Pons (tissue), 1 donor: ENCODE data around the gene CBARP.

ENCODE experiments used
- DNase-seq: peaks from one replicate; pipeline ENCODE4 v3.0.0-alpha.2; 2016; ENCODE audit warnings: low spot score

CBARP gene

DNA sequence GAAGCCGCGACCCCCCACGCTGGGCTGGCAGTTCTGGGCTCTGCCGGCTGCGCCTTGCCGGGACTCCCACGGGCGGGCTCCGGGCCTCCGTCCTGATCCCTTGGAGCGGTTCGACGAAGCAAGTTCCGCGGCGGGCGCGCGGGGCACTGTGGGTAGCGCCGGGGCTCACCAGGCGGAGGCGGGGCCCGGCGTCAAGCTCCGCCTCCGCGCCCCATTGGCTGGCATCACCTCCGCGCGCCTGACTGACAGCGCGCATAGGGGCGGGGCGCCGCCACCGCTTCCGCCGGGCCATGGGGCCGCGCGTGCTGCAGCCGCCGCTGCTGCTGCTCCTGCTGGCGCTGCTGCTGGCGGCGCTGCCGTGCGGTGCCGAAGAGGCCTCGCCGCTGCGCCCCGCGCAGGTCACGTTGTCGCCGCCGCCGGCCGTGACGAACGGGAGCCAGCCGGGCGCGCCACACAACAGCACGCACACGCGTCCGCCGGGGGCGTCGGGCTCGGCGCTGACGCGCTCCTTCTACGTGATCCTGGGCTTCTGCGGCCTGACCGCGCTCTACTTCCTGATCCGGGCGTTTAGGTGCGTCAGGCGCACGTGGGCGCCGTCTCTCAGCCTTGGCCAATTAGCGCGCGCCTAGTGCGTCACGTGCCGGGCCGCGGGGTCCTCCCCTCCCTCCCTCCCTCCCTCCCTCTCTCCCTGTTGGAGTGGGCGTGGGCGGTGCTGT lies 37.6 kb upstream of the CBARP start, which contains the start of gene FAM174C:
Gene FAM174C, plus strand, starts transcription at position 271 of the 716 bp plus-strand sequence. Its CDS starts 20 bp downstream, at position 291.
- peak; percentile 90 for DNase-seq

DNA sequence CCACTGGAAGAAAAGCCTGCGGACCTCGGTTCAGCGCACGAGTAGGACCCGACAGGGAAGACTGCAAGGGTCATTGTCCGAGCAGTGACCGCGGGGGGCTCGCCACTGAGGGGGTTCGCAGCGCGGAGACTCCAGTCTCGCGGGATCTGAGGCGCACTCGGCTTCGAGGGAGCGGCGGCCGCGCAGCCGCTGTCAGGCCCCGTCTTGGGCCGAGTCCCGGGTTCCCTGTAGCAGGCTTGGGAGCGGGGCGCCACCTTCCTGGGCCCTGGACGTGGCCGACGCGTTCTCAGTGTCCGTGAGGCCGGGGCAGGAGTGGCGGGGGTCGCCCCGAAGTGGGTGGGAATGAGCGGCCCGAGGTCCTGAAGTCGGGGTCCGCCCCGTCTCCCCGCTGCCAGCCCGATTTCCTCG lies 37.1 kb upstream of the CBARP start:
- DNase-seq: peak; percentile 23

DNA sequence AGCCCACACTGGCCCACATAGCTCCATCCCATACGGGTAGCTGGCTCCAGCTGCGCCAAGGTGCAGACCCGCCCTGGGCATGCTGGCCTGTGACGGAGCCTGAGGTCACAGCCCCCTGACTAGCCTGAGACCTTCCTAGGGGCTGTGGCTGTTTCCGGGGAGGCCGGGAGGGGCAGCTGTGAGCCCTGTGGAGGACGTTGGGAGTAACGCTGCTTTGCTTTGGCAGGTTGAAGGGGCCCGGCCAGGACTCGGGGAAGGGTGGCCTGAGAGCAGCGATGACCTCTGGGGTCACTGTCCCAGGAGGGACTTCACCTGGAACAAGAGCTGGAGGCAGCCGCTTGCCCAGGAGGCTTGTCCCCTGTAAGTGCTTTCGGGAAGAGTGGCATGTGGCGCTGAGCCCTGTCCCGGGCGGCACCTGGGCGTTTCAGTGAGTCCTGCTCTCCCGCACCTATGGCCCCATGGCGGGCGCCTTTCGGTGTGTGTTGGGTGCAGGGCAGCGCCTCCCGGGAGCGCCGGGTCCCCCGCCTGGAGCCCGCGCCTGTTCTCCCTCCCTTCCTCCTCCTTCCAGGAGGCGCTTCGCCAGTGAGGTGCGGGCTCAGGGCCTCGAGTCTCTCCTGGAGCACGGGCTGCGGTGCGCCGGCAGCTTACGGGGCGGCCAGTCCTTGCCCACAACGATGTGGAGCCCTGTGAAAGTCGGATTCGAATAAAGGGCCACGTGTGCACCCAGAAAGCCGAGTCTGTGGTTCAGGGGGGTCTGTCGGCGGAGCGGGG lies 36.5 kb upstream of the CBARP start:
- DNase-seq: no peak

DNA sequence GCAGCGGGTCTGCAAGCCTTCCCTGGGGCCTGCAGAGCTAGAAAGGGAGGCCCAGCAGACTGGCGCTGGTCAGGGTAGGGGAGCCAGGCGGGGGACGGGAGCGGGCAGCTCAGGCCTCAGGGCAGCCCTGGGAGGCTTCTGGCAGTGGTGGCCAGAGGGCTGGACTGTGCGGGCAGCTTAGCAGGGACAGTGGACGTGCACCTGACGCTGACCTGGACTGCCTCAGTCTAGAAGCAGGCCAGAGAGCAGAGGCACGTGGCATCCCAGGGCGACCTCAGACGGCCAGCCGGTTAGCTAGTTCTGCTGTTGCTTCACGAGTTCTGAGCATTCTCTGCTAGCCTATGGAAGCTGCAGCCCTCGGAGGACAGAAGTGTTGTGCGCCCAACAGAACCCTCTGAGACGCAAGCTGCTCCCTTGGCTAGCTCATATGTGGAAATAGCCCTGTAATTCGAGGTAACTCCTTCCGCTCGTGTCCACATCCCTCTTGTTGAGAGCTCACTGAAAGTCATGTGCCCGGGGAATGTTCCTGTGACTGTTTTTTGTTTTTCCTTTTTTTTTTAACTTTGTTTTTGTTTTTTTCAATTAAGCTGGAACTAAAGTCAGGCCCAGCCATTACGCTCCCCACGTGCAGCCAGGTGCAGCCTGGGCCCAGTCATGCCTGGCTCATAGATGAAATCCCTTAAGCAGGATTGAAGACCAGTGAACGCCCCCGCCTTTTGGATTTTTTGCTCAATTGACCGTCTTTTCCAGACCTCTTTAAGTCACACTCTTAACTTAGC lies 35.6 kb upstream of the CBARP start:
- DNase-seq: no peak

DNA sequence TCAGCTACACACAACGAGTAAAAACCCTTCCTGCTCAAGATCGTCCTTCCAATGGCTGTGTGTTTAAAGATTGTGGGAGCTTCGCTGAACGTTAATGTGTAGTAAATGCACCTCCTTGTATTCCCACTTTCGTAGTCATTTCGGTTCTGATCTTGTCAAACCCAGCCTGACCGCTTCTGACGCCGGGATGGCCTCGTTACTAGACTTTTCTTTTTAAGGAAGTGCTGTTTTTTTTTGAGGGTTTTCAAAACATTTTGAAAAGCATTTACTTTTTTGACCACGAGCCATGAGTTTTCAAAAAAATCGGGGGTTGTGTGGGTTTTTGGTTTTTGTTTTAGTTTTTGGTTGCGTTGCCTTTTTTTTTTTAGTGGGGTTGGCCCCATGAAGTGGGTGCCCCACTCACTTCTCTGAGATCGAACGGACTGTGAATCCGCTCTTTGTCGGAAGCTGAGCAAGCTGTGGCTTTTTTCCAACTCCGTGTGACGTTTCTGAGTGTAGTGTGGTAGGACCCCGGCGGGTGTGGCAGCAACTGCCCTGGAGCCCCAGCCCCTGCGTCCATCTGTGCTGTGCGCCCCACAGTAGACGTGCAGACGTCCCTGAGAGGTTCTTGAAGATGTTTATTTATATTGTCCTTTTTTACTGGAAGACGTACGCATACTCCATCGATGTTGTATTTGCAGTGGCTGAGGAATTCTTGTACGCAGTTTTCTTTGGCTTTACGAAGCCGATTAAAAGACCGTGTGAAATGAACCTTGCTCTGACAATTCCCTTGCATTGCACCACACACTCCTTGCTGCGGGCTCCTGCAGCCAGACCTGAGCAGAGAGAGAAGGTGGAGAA lies 34.8 kb upstream of the CBARP start:
- DNase-seq: peak; percentile 68

DNA sequence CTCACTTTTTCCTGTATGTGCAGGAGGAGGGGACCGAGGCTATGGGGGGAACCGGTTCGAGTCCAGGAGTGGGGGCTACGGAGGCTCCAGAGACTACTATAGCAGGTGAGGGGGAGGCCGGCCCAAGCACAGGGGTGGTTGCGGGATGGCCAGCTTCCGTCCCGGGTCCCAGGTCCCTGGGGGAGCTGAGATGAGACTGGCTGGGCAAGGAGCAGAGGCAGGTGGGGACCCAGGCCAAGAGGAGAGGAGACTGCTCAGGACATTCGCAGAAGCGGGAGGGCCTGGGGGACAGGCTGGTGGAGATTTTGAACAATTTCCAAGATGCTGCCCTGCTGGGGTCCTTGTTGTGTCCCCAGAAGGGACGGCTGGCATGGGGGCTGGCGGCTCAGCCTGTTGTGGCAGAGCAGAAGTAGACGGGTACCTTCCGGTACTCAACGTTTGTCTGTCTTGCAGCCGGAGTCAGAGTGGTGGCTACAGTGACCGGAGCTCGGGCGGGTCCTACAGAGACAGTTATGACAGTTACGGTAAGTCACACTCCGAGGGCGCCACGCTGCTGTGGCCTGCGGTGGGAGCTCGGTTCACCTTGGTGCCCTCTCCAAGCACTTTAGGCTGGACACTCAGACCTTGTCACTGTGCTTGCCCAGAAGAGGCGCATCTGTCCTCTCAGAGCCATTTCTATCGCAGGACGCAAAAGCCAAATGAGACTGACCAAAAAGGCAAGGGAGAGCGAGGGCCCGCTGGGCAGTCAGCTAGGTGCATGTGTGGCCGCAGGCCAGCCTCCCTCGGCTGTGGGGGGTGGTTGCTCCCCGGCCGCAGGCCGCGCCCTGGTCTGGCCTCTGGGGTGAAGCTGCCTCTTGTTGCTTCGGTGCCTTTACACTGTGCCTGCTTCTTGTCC lies 34.0 kb upstream of the CBARP start:
- no peak for DNase-seq

DNA sequence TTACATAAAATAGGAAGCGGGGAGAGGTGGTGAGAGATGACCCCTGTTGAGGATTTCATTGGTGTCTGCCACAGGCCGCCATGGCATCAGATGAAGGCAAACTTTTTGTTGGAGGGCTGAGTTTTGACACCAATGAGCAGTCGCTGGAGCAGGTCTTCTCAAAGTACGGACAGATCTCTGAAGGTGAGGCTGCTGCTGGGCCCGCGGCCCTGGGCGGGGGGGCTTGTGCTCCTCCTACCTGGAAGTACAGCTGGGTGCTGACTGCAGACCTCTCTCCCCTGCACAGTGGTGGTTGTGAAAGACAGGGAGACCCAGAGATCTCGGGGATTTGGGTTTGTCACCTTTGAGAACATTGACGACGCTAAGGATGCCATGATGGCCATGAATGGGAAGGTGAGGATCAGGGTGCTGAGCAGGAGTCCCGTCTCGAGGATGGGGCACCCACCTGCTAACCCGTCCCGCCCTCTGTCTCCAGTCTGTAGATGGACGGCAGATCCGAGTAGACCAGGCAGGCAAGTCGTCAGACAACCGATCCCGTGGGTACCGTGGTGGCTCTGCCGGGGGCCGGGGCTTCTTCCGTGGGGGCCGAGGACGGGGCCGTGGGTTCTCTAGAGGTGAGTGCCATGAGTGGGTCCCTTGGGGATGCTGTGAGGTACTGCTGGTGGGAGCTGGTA lies 33.2 kb upstream of the CBARP start:
- DNase-seq: no peak

DNA sequence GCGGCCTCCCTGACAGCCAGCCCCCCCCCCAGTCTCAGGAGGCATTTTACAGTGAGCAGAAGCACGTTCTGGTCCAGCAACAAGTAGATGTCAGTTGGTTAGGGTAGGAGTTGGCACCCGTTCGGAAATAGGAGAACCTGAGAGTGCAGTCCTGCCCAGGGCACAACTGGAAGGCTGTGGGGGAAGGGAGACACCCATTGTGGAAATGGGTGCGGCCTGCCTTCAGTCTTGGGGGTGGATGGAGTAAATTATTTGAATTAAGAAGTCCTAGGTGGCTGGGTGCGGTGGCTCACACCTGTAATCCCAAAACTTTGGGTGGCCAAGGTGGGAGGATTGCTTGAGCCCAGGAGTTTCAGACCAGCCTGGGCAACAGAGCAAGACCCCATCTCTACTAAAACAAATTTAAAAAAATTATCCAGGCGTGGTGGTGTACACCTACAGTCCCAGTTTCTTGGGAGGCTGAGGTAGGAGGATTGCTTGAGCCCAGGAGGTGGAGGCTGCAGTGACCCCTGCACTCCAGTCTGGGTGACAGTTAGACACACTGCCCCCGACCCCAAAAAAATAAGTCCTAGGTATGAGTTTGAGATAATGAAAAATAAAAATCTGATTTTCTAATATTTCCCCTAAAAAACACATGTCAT lies 32.5 kb upstream of the CBARP start:
- no peak for DNase-seq

DNA sequence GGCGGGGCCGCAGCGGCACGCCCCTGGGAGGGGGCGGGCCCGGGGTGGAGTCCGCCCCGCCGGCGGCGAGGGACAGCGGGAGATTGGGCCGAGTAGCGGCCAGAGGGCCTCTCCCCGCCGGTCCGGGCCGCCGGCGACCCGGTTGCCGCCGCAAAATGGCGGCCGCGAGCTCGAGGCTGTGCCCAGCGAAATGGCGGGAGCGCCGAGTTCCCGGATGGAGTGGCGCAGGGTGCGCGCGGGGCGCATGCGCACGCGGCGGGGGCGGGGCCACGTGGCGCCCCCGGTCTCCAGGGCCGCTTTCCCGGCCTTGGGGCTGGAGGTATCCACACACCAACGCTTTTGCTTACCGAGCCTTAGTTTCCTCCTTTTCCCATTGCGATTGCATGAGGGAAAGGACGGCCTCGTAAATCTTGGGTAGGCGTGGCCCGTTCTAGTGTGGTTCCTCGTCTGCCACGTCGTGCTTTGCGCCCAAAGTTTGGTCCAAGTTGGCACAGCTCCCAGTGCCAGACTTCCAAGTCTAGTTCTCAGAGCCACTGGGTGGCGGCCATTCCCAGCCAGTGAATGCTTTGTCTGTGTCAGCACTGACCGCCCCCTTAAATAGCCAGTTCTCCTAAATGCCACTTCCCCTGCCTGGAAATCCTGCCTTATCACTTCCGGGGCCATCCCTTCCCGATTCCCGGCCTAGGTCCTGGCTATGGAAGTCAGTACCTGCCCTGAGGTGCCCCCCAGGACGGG lies 31.8 kb upstream of the CBARP start:
- peak; percentile 86 for DNase-seq

DNA sequence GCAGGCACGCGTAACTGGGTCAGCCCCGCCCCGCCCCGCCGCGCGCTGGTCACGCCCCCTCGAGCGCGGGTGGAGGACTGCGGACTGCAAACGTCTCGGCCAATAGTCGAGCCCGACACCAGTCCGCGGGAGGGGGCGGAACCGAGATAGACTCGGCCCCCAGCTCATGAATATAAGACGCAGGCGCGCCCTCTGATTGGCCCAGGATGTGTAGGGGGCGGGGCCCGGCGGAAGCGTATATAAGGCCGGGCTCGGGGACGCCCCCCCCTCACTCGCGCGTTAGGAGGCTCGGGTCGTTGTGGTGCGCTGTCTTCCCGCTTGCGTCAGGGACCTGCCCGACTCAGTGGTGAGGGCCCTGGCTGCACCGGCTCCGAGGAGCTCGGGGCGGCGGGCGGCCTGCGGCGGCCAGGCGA lies 31.3 kb upstream of the CBARP start, which contains the start of gene CIRBP:
Gene CIRBP, plus strand, starts transcription at position 268 of the 413 bp plus-strand sequence. CDS start 1,602 bp downstream, outside the sequence.
- DNase-seq: peak; percentile 98

DNA sequence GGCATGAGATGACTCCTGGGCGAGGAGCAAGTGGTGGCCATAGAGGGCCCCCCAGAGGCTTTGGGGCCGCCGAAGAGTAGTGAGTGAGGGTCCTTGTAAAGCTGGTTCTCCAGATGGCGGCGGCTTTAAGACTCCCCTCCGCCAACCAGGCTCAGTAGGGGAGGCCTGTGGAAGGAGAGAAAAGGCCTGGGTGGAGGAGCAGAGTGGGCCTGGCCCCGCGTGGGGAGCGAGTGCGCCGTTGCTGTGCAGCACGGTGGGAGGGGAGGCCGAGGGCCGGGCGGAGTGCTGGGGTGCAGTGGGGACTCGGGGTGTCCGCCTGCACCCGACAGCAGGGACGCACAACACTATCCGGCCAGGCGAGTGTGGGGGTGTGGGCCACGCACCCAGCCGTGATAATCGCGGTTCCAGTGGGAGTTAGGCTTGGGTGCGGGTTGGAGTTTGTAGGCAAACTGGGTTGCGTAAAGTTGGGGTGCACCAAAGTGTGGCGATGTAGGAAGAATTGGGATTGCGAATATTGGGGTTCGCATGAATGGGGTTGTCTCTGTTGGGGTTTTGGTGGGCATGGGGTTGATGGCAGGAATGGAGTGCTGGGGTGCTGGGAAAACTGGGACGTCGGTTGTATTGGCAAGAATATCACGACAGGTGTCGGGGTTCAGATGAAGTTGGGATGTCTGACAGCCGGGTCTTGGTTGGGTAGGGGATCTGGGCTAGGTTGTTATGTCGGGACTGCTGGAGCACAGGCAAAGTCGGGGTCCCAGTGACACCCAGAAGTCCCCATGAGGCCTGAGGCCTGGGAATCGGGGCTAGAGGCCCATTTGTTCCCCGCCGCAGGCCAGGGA lies 30.6 kb upstream of the CBARP start:
- DNase-seq: peak; percentile 41

DNA sequence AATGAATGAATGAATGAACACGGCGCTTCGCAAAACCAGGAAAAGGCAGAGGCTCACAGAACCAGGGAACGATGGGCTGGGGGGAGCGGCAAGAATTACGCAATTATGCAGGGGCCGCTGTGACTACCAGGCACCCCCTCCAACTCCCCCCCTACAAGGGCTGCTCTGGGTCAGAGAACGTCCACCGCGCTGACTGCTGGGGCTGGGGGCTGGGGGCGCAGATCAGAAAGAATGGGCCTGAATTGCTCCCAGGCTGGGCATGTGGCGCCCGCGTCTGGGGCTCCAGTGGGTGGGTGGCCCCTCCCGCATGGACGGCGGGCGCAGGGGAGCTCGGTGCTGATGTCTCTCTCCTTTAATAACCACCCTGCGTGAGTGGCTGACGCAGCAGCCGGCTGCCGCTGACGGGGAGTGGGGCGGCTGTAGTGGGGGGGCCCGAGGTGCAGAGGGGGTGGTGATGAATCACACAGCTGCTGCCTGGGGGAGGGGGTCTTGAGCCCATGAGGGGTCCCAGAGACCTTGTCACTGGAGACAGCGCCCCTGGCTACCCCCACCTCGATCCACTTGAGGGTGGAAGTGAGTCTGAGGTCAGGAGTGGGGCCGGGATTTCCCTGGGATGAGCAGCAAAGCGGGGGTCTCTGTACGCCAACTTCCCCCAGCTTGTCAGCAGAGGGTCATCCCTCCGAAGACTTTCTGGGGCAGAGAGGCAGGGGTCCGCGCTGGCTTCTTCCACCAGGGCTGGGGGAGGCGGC lies 29.8 kb upstream of the CBARP start:
- peak; percentile 30 for DNase-seq

DNA sequence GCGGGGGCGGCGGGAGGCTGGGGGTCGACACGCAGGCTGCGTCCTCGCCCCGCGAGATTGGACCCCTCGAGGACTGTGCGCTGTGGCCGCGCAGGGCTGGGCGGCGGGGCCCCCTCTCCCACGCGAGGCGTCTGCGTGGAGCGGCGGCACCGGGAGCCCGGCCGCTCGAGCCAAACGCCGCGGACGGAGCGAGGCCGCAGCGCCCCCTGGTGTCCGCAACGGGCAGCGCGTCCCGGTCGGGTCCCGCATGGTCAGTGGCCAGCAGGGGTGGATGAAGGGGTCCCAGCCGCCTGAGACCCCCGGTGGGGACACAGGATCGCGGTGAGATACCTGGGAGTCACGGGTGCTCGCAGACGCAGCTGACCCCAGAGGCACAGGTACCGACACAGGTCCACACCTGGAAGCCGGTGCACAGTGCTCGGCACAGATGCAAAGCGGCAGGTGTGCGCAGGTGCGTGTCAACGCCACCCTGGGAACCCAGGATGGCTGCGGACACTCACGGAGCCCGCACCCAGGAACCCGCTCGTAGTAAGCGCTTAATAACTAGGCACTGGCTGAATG lies 29.2 kb upstream of the CBARP start:
- DNase-seq: peak; percentile 37

DNA sequence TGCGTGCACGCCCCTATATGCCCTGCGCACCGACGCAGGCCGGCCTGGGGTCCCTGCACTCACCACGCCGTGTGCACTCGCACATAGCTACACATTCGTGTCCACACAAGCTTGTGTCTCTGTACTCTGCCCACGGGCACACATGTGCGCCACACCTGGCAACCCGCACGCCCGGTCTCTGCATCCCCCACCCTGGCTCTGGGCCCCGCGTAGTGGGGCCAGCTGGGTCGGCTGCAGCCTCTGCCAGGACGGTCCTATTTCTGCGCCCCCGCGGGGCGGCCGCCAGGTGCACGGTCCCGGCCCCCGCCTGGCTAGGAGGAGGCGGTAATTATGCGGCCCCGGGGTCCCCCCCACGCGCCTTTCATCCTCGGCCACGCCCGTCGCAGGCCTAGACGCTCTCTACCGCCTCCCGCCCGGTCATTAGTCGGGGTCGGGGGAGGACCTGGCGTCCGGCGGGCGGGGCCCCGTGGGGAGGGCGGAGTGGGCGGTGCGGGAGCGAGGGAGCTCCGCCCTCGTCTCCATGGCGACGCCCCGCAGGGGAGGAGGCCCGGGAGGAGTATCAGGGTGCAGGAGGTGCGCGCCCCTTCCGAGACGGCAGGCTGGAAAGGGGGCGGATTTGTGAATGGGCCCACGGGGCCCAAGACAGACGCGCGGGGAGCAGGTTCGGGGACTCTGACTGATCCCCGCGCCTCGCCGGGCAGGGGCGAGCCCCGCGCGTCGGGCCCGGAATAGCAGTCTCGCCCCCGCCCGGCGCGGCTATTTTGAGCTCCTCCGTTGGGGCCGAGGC lies 28.5 kb upstream of the CBARP start:
- DNase-seq: peak; percentile 67

DNA sequence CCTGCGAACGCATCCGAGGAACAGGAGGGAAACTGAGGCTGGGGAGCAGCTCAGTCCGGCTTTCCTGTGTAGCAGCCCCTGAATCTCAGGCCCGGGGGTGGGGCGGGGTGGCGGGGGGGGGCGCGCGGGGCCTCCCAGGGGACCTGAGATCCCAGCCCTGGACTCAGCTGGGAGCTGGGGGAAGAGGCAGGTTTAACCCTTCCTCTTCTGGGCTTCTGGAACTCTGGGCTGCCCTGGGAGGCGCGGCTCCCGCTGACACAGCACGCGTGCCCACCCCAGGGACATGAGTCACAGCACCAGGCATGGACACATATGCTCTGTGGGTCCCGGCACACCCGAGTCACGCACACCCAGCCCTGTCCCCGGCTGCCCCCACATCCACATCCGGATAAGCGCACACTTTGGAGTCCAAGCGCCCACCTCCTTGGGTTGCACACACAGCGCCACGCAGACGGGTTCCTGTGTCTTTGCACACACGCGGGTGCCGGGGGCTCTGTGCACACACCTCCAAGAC lies 27.9 kb upstream of the CBARP start:
- DNase-seq: no peak
